Liver (tissue), 9 donors: ENCODE data around the gene CCDC88C. TPM values are rescaled to one million over a fixed set of nuclear protein-coding genes. Genes with fewer than 3 reads are reported as not detected.

Experiments used
- DNase-seq: peaks from one replicate; pipeline ENCODE4 v3.0.0-alpha.2; 2017; ENCODE audit warnings: low spot score
- H3K27ac ChIP-seq, 2 donors: one replicate each; pipeline ENCODE4 v1.7.0; 2013; ENCODE audit warnings: inconsistent platforms in 2 of 2, low read length in 2 of 2, control low read depth in 1 of 2, low read depth in 1 of 2, mild to moderate bottlenecking in 1 of 2
- H3K27me3 ChIP-seq, 4 donors: one replicate each; pipeline versions ENCODE4 v1.6.1 to v1.7.0; 2013; ENCODE audit warnings: low read length in 3 of 4, inconsistent platforms in 1 of 4, mild to moderate bottlenecking in 1 of 4, moderate library complexity in 1 of 4; ENCODE audit not compliant: control insufficient read depth in 4 of 4, insufficient read depth in 4 of 4
- H3K36me3 ChIP-seq, 4 donors: one replicate each; pipeline versions ENCODE4 v1.6.1 to v1.7.0; 2013; ENCODE audit warnings: low read length in 3 of 4, mild to moderate bottlenecking in 3 of 4, low read depth in 1 of 4, moderate library complexity in 1 of 4; ENCODE audit not compliant: control insufficient read depth in 4 of 4, insufficient read depth in 3 of 4
- H3K4me1 ChIP-seq, 4 donors: one replicate each; pipeline versions ENCODE4 v1.6.1 to v1.7.0; 2013; ENCODE audit warnings: low read length in 3 of 4, mild to moderate bottlenecking in 3 of 4, moderate library complexity in 1 of 4; ENCODE audit not compliant: control insufficient read depth in 4 of 4, insufficient read depth in 4 of 4
- H3K4me3 ChIP-seq, 3 donors: one replicate each; pipeline versions ENCODE4 v1.6.1 to v1.7.0; 2013; ENCODE audit warnings: low read length in 3 of 3, control low read depth in 1 of 3, low read depth in 1 of 3, mild to moderate bottlenecking in 1 of 3
- H3K9ac ChIP-seq, 2 donors: one replicate each; pipeline ENCODE4 v1.7.0; 2013; ENCODE audit warnings: low read length in 2 of 2, mild to moderate bottlenecking in 2 of 2, moderate library complexity in 2 of 2, control low read depth in 1 of 2, low read depth in 1 of 2
- H3K9me3 ChIP-seq, 4 donors: one replicate each; pipeline versions ENCODE4 v1.6.1 to v1.7.0; 2013; ENCODE audit warnings: low read length in 3 of 4; ENCODE audit not compliant: control insufficient read depth in 4 of 4
- ATF3 ChIP-seq: IDR thresholded peaks from 2 replicates; pipeline ENCODE4 v1.6.1; 2016; ENCODE audit warnings: antibody characterized with exemption
- CTCF ChIP-seq: fragments of 150-350 bp; IDR thresholded peaks from 2 replicates; pipeline ENCODE4 v1.5.1; 2017; ENCODE audit warnings: improper control_type of control experiment, low read depth, low read length; ENCODE audit not compliant: missing input control
- EGR1 ChIP-seq, 2 donors: IDR thresholded peaks; 2 replicates each; pipeline ENCODE4 v1.6.1; 2016 to 2018; ENCODE audit warnings: antibody characterized with exemption in 2 of 2, low read depth in 2 of 2
- FOXA1 ChIP-seq: IDR thresholded peaks from 2 replicates; pipeline ENCODE4 v1.6.1; 2016; ENCODE audit warnings: antibody characterized with exemption
- FOXA2 ChIP-seq: IDR thresholded peaks from 2 replicates; pipeline ENCODE4 v1.6.1; 2016; ENCODE audit warnings: antibody characterized with exemption
- GABPA ChIP-seq, 2 donors: IDR thresholded peaks in 1 of 2; conservative IDR thresholded peaks in 1 of 2; 2 replicates each; pipeline ENCODE4 v1.6.1; 2016; ENCODE audit warnings: antibody characterized with exemption in 2 of 2, mild to moderate bottlenecking in 1 of 2, moderate library complexity in 1 of 2
- HNF4A ChIP-seq, 2 donors: conservative IDR thresholded peaks; 2 replicates each; pipeline ENCODE4 v1.6.1; 2016; ENCODE audit warnings: antibody characterized with exemption in 2 of 2, mild to moderate bottlenecking in 2 of 2
- HNF4G ChIP-seq: IDR thresholded peaks from 2 replicates; pipeline ENCODE4 v1.6.1; 2016; ENCODE audit warnings: antibody characterized with exemption
- JUND ChIP-seq, 2 donors: IDR thresholded peaks; 2 replicates each; pipeline ENCODE4 v1.6.1; 2016; ENCODE audit warnings: antibody characterized with exemption in 2 of 2
- NR2F2 ChIP-seq: IDR thresholded peaks from 2 replicates; pipeline ENCODE4 v1.6.1; 2016; ENCODE audit warnings: antibody characterized with exemption
- RAD21 ChIP-seq, 2 donors: IDR thresholded peaks; 2 replicates each; pipeline ENCODE4 v1.6.1; 2016; ENCODE audit warnings: antibody characterized with exemption in 2 of 2, mild to moderate bottlenecking in 2 of 2
- RXRA ChIP-seq, 2 donors: IDR thresholded peaks; 2 replicates each; pipeline ENCODE4 v1.6.1; 2017 to 2018; ENCODE audit warnings: antibody characterized with exemption in 2 of 2, mild to moderate bottlenecking in 1 of 2
- SP1 ChIP-seq: IDR thresholded peaks from 2 replicates; pipeline ENCODE4 v1.6.1; 2018; ENCODE audit warnings: antibody characterized with exemption, mild to moderate bottlenecking
- TAF1 ChIP-seq: conservative IDR thresholded peaks from 2 replicates; pipeline ENCODE4 v1.6.1; 2016; ENCODE audit warnings: antibody characterized with exemption, mild to moderate bottlenecking
- YY1 ChIP-seq: IDR thresholded peaks from 2 replicates; pipeline ENCODE4 v1.6.1; 2016; ENCODE audit warnings: antibody characterized with exemption, mild to moderate bottlenecking
- WGBS: extraction: QIAGEN DNeasy Blood & Tissue Kit; methylation state at CpG from one replicate; pipeline ENCODE4 v1.1.7; 2013; 5-methylcytosine and 5-hydroxymethylcytosine counted together
- polyA plus RNA-seq, 2 donors: library from polyadenylated mRNA; stranded (reverse) in 1 of 2; unstranded in 1 of 2; fragments of 200-250 nt in 1 of 2; fragments of >200 nt in 1 of 2; fragmentation: Nextera tagmentation in 1 of 2; extraction: Ambion mirVana in 1 of 2; gene quantifications; one replicate each; pipeline versions ENCODE4 v1.2.1 to v1.2.3, GENCODE V29; 2013 to 2015
- total RNA-seq, 2 donors: library from RNA; depleted of rRNA; stranded (reverse); fragments of >200 nt; gene quantifications; one replicate each; pipeline ENCODE4 v1.2.3, GENCODE V29; 2014
- TF ChIP-seq, protein P1 (sequence below): IDR thresholded peaks from 2 replicates; pipeline ENCODE4 v1.6.1; 2016; ENCODE audit warnings: antibody characterized with exemption
- TF ChIP-seq, protein P2 (sequence below): IDR thresholded peaks from 2 replicates; pipeline ENCODE4 v1.6.1; 2016; ENCODE audit warnings: antibody characterized with exemption
- TF ChIP-seq, protein P3 (sequence below): IDR thresholded peaks from 2 replicates; pipeline ENCODE4 v1.6.1; 2016; ENCODE audit warnings: antibody characterized with exemption, mild to moderate bottlenecking
- donor health status: healthy.
- donor health status: healthy.
- donor health status: healthy.
- donor health status: healthy.
- donor health status: healthy.

The CCDC88C gene
- total and polyA plus RNA-seq, 4 donors: 1.3 to 10.8 (median 4.0) TPM

DNA sequence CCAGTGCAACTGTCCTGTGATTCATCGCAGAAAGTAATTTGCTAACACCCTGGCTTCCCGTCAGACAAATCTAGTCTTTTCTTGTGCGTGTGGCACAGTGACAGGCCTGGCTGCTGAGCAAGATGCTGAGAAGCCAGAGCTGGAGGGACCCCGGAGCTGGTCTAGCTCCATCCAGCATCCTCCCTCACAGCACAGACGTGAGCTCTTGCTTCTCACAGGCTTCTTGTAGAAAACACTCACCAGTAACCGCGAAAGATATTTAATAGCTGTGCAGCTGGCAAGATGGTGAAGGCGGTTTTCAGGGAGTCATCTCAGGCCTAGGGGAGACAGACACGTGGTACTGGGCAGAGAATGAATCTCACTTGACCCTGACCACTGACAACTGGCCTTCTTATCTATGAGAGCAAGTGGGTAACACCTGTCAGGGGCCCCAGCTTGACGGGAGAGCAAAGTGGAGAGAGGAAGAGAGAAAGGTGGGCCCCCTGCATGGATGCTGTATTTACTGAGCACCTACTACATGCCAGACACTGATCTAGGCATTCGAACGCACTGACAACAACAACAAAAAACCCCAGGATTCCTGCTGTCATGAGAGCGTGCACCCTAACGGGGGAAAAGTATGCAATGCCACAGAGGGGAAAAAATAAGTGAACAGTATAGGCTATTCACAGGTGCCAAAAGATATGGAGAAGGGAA is 63.3 kb downstream of the CCDC88C start (continued):
- TF ChIP-seq ATF3 (no peak), RAD21 (IDR thresholded peaks at IDR 0.05) (no peak)
- TF ChIP-seq, protein P1, sequence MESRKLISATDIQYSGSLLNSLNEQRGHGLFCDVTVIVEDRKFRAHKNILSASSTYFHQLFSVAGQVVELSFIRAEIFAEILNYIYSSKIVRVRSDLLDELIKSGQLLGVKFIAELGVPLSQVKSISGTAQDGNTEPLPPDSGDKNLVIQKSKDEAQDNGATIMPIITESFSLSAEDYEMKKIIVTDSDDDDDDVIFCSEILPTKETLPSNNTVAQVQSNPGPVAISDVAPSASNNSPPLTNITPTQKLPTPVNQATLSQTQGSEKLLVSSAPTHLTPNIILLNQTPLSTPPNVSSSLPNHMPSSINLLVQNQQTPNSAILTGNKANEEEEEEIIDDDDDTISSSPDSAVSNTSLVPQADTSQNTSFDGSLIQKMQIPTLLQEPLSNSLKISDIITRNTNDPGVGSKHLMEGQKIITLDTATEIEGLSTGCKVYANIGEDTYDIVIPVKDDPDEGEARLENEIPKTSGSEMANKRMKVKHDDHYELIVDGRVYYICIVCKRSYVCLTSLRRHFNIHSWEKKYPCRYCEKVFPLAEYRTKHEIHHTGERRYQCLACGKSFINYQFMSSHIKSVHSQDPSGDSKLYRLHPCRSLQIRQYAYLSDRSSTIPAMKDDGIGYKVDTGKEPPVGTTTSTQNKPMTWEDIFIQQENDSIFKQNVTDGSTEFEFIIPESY: no peak

- TF ChIP-seq RXRA (IDR thresholded peaks at IDR 0.05) (no peak), NR2F2 (no peak), CTCF (no peak), HNF4G (no peak), FOXA2 (no peak), JUND (IDR thresholded peaks at IDR 0.05) (no peak), FOXA1 (no peak), GABPA (IDR thresholded peaks at IDR 0.05 in 1 of 2, conservative IDR thresholded peaks at IDR 0.05 in 1 of 2) (no peak), ATF3 (no peak), EGR1 (IDR thresholded peaks at IDR 0.05; ENCODE audit: low read depth in 2 of 2) (no peak), HNF4A (conservative IDR thresholded peaks at IDR 0.05) (no peak), YY1 (no peak), SP1 (no peak), TAF1 (no peak), RAD21 (IDR thresholded peaks at IDR 0.05) (no peak)
- TF ChIP-seq, protein P1: no peak
- TF ChIP-seq, protein P2, sequence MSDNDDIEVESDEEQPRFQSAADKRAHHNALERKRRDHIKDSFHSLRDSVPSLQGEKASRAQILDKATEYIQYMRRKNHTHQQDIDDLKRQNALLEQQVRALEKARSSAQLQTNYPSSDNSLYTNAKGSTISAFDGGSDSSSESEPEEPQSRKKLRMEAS: no peak
- TF ChIP-seq, protein P3, sequence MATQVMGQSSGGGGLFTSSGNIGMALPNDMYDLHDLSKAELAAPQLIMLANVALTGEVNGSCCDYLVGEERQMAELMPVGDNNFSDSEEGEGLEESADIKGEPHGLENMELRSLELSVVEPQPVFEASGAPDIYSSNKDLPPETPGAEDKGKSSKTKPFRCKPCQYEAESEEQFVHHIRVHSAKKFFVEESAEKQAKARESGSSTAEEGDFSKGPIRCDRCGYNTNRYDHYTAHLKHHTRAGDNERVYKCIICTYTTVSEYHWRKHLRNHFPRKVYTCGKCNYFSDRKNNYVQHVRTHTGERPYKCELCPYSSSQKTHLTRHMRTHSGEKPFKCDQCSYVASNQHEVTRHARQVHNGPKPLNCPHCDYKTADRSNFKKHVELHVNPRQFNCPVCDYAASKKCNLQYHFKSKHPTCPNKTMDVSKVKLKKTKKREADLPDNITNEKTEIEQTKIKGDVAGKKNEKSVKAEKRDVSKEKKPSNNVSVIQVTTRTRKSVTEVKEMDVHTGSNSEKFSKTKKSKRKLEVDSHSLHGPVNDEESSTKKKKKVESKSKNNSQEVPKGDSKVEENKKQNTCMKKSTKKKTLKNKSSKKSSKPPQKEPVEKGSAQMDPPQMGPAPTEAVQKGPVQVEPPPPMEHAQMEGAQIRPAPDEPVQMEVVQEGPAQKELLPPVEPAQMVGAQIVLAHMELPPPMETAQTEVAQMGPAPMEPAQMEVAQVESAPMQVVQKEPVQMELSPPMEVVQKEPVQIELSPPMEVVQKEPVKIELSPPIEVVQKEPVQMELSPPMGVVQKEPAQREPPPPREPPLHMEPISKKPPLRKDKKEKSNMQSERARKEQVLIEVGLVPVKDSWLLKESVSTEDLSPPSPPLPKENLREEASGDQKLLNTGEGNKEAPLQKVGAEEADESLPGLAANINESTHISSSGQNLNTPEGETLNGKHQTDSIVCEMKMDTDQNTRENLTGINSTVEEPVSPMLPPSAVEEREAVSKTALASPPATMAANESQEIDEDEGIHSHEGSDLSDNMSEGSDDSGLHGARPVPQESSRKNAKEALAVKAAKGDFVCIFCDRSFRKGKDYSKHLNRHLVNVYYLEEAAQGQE: no peak
- H3K36me3 ChIP-seq: no peaks in the 10 kb centered on the region
- H3K27ac ChIP-seq: no peak overlapping the region
- H3K4me1 ChIP-seq: peaks cover 0 to 21% (median 13%) of the 10 kb centered on the region in 4 donors
- H3K4me3 ChIP-seq: no peak overlapping the region
- no peaks in the 10 kb centered on the region for H3K9me3 ChIP-seq
- 87% methylated on average over 17 of the region's 17 CpGs for WGBS
- H3K9ac ChIP-seq: no peak overlapping the region
- no peak for DNase-seq
- no peaks in the 10 kb centered on the region for H3K27me3 ChIP-seq
Measured at GRCh38 chr14:91352728-91353692, 64.6 kb downstream of the CCDC88C start.
